K562 (cell line): ENCODE data around the gene SELL.

ENCODE experiments used
- ETV6 ChIP-seq, 3 experiments: fragments of 150-350 bp in 1 of 3; sonication (generic) in 1 of 3; formaldehyde crosslinking in 1 of 3; IDR thresholded peaks; 2 replicates each; pipeline versions ENCODE4 v1.6.1 to v1.8.0; 2014 to 2022; ENCODE audit warnings: borderline replicate concordance in 2 of 3, low read depth in 2 of 3, antibody characterized with exemption in 1 of 3, low read length in 1 of 3, mild to moderate bottlenecking in 1 of 3, missing genetic modification reagents in 1 of 3
- EZH2 ChIP-seq: IDR thresholded peaks from 2 replicates; pipeline ENCODE4 v1.6.1; 2012; ENCODE audit warnings: low read depth, mild to moderate bottlenecking, inconsistent platforms, low read length, borderline replicate concordance
- ZBTB7A ChIP-seq: IDR thresholded peaks from 2 replicates; pipeline ENCODE4 v1.6.1; 2011; ENCODE audit warnings: low read depth, mild to moderate bottlenecking, low read length, moderate library complexity, borderline replicate concordance; ENCODE audit not compliant: control insufficient read depth

- TF ChIP-seq ZBTB7A (no peak), ETV6 (IDR thresholded peaks at IDR 0.05; ENCODE audit: borderline replicate concordance in 1 of 2, low read depth in 2 of 2, low read length in 1 of 2) (no peak), ETV6 (CRISPR knock-in tag; IDR thresholded peaks at IDR 0.05; ENCODE audit: borderline replicate concordance) (no peak), EZH2 (no peak)
These were observed 29.3 kb downstream of the SELL start for GRCh38 chr1:169682071-169682470.
